HEK293 (cell line): ENCODE results near the gene AZIN2.

Experiments
- CTCF ChIA-PET: fragments of 350-600 bp; formaldehyde crosslinking; extraction: SDS; loops from one replicate; lab custom pipeline; 2021; ENCODE audit warnings: antibody characterized with exemption; lab: Yijun Ruan, JAX
- POLR2A ChIA-PET: fragments of 300-600 bp; formaldehyde crosslinking; extraction: SDS; loops from one replicate; lab custom pipeline; 2020; ENCODE audit warnings: antibody characterized with exemption, inconsistent platforms; lab: Yijun Ruan, JAX
- H3K27ac ChIP-seq: fragments of 200-500 bp; sonication (Bioruptor generic); 2 replicates; pipeline ENCODE4 v1.5.1; 2014; ENCODE audit warnings: low read depth, low read length, control low read depth, inconsistent platforms; ENCODE audit errors: extremely low read depth
- H3K36me3 ChIP-seq, 2 experiments: fragments of 200-500 bp in 1 of 2; sonication (Bioruptor generic) in 1 of 2; 1 replicate in 1 of 2; 2 replicates in 1 of 2; pipeline ENCODE4 v1.5.1; 2014 to 2017; ENCODE audit warnings: inconsistent platforms in 2 of 2, low read length in 2 of 2; ENCODE audit not compliant: control insufficient read depth in 2 of 2, insufficient read depth in 1 of 2
- H3K4me1 ChIP-seq: fragments of 200-500 bp; sonication (Bioruptor generic); 2 replicates; pipeline ENCODE4 v1.5.1; 2014; ENCODE audit warnings: mild to moderate bottlenecking, low read length, inconsistent platforms; ENCODE audit not compliant: control insufficient read depth, insufficient read depth
- H3K4me3 ChIP-seq: 2 replicates; pipeline ENCODE4 v1.5.1; 2011; ENCODE audit warnings: low read depth, mild to moderate bottlenecking, control low read depth, low read length, moderate library complexity
- H3K9me3 ChIP-seq: fragments of 200-500 bp; sonication (Bioruptor generic); 2 replicates; pipeline ENCODE4 v1.5.1; 2014; ENCODE audit warnings: low read depth, low read length, inconsistent platforms; ENCODE audit not compliant: control insufficient read depth, insufficient read depth
- KLF1 ChIP-seq: fragments of 450-650 bp; formaldehyde crosslinking; IDR thresholded peaks from 2 replicates; pipeline ENCODE4 v1.5.1; 2016; ENCODE audit warnings: missing biosample characterization, missing genetic modification characterization
- SALL2 ChIP-seq: fragments of 450-650 bp; formaldehyde crosslinking; IDR thresholded peaks from 2 replicates; pipeline ENCODE4 v1.5.0; 2017; ENCODE audit warnings: missing biosample characterization, mild to moderate bottlenecking, missing genetic modification characterization, borderline replicate concordance
- SETDB1 ChIP-seq: IDR thresholded peaks from one replicate; pipeline ENCODE4 v1.6.1; 2017; ENCODE audit warnings: mild to moderate bottlenecking, low read length, moderate library complexity, mixed read lengths; ENCODE audit not compliant: insufficient read length
- ZFP37 ChIP-seq: fragments of 450-650 bp; formaldehyde crosslinking; IDR thresholded peaks from 2 replicates; pipeline ENCODE4 v1.5.1; 2016; ENCODE audit warnings: missing biosample characterization, missing genetic modification characterization
- ZNF112 ChIP-seq: fragments of 450-650 bp; formaldehyde crosslinking; IDR thresholded peaks from 2 replicates; pipeline ENCODE4 v1.5.0; 2017; ENCODE audit warnings: missing biosample characterization, missing genetic modification characterization
- ZNF133 ChIP-seq: fragments of 450-650 bp; formaldehyde crosslinking; IDR thresholded peaks from 2 replicates; pipeline ENCODE4 v1.5.1; 2016; ENCODE audit warnings: missing biosample characterization, missing genetic modification characterization
- ZNF214 ChIP-seq: fragments of 450-650 bp; formaldehyde crosslinking; IDR thresholded peaks from 2 replicates; pipeline ENCODE4 v1.5.1; 2017; ENCODE audit warnings: missing biosample characterization, mild to moderate bottlenecking, missing genetic modification characterization, borderline replicate concordance
- ZNF292 ChIP-seq: fragments of 450-650 bp; formaldehyde crosslinking; IDR thresholded peaks from 2 replicates; pipeline ENCODE4 v1.5.1; 2016; ENCODE audit warnings: low read depth, missing biosample characterization, missing genetic modification characterization, borderline replicate concordance
- ZNF350 ChIP-seq: fragments of 450-650 bp; formaldehyde crosslinking; IDR thresholded peaks from 2 replicates; pipeline ENCODE4 v1.5.0; 2017; ENCODE audit warnings: missing biosample characterization, mild to moderate bottlenecking, missing genetic modification characterization
- ZNF423 ChIP-seq: fragments of 450-650 bp; formaldehyde crosslinking; IDR thresholded peaks from 2 replicates; pipeline ENCODE4 v1.5.1; 2016; ENCODE audit warnings: missing biosample characterization, missing genetic modification characterization
- ZNF433 ChIP-seq: fragments of 450-650 bp; formaldehyde crosslinking; IDR thresholded peaks from 2 replicates; pipeline ENCODE4 v1.5.1; 2016; ENCODE audit warnings: missing biosample characterization, missing genetic modification characterization, low read depth
- ZNF530 ChIP-seq: fragments of 450-650 bp; formaldehyde crosslinking; IDR thresholded peaks from 2 replicates; pipeline ENCODE4 v1.5.1; 2016; ENCODE audit warnings: low read depth, missing biosample characterization, missing genetic modification characterization
- ZNF555 ChIP-seq: fragments of 450-650 bp; formaldehyde crosslinking; conservative IDR thresholded peaks from 2 replicates; pipeline ENCODE4 v1.5.1; 2017; ENCODE audit warnings: missing biosample characterization, mild to moderate bottlenecking, missing genetic modification characterization, inconsistent platforms
- ZNF664 ChIP-seq: fragments of 450-650 bp; formaldehyde crosslinking; IDR thresholded peaks from 2 replicates; pipeline ENCODE4 v1.5.1; 2016; ENCODE audit warnings: missing biosample characterization, missing genetic modification characterization
- ZNF843 ChIP-seq: fragments of 450-650 bp; formaldehyde crosslinking; IDR thresholded peaks from 2 replicates; pipeline ENCODE4 v1.5.1; 2016; ENCODE audit warnings: missing biosample characterization, missing genetic modification characterization
- ZSCAN30 ChIP-seq: fragments of 450-650 bp; IDR thresholded peaks from 2 replicates; pipeline ENCODE4 v1.5.1; 2018; ENCODE audit warnings: missing biosample characterization, mild to moderate bottlenecking, missing genetic modification characterization, moderate library complexity
- TF ChIP-seq, protein P1 (sequence below): fragments of 450-650 bp; formaldehyde crosslinking; IDR thresholded peaks from 2 replicates; pipeline ENCODE4 v1.5.1; 2016; ENCODE audit warnings: missing biosample characterization, missing genetic modification characterization
- TF ChIP-seq, protein P2 (sequence below): fragments of 450-650 bp; formaldehyde crosslinking; IDR thresholded peaks from 2 replicates; pipeline ENCODE4 v1.5.1; 2016; ENCODE audit warnings: missing biosample characterization, missing genetic modification characterization, borderline replicate concordance
- TF ChIP-seq, protein P3 (sequence below): fragments of 450-650 bp; formaldehyde crosslinking; IDR thresholded peaks from 2 replicates; pipeline ENCODE4 v1.5.1; 2016; ENCODE audit warnings: missing biosample characterization, missing genetic modification characterization
- TF ChIP-seq, protein P4 (sequence below): fragments of 450-650 bp; formaldehyde crosslinking; IDR thresholded peaks from 2 replicates; pipeline ENCODE4 v1.5.1; 2016; ENCODE audit warnings: missing biosample characterization, missing genetic modification characterization

Gene AZIN2

DNA sequence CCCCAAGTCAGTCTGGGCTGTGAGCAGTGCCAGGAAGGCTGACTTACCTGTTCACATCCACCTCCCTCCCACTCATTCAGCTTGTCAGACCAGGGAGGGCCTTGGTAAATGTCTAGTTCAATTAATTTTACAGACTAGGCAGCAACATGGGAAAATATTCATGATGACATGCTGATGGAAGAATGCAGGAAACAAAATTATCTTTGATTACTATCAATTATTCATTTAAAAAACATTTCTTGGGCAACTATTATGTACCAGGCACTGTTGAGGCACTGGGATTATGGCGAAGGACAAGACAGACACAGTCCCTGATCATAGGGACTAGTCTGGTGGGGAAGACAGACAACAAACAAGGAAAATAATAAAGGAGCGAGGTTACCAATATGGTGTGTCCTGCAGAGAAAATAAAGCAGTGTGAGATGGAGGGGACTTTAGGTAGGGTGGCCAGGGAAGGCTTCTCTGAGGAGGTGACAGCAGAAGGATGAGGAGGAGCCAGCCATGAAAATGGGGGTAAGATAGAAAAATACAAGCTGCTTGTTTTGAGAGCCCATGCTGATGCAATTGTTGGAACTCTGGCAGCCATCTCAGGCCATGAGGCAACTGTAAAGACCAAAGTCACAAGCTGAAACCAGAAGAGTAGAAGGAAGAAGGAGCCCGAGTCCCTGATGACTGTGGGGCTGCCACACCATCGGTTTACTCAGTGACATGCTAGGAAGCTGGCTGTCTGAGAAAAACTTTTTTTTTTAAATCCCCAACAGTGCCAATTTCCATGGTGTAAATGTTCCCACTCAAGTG lies 86.9 kb downstream of the AZIN2 start:
- ChIA-PET POLR2A (no interaction called here), CTCF (interaction anchor here (0.7 to 0.8 kb wide), 2 partner anchors 20 to 236 kb away, joined by 3 to 4 read pairs; no protein-coding TSS in a partner anchor)
- H3K4me3 ChIP-seq = no peak overlapping the region
- no peaks in the 10 kb centered on the region for H3K36me3 ChIP-seq
- TF ChIP-seq ZNF433 (tag by site-specific recombination) = no peak
- TF ChIP-seq ZNF112 (tag by site-specific recombination) = peak; percentile 65
- no peak for TF ChIP-seq ZNF843 (tag by site-specific recombination)
- TF ChIP-seq, protein P1, sequence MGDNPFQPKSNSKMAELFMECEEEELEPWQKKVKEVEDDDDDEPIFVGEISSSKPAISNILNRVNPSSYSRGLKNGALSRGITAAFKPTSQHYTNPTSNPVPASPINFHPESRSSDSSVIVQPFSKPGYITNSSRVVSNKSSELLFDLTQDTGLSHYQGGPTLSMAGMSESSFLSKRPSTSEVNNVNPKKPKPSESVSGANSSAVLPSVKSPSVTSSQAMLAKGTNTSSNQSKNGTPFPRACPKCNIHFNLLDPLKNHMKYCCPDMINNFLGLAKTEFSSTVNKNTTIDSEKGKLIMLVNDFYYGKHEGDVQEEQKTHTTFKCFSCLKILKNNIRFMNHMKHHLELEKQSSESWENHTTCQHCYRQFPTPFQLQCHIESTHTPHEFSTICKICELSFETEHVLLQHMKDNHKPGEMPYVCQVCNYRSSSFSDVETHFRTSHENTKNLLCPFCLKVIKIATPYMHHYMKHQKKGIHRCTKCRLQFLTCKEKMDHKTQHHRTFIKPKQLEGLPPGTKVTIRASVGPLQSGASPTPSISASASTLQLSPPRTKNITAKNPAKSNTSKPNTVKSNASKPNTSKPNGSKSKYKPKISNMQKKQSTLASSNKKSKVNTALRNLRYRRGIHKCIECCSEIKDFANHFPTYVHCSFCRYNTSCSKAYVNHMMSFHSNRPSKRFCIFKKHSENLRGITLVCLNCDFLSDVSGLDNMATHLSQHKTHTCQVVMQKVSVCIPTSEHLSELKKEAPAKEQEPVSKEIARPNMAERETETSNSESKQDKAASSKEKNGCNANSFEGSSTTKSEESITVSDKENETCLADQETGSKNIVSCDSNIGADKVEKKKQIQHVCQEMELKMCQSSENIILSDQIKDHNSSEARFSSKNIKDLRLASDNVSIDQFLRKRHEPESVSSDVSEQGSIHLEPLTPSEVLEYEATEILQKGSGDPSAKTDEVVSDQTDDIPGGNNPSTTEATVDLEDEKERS (tag by site-specific recombination) = 0 out of 2 replicates have a peak, but pooled peaks have one; percentile 17
- peak; percentile 27; the same call in 1 of the 2 replicates for TF ChIP-seq ZNF664 (tag by site-specific recombination)
- TF ChIP-seq KLF1 = no peak
- TF ChIP-seq ZNF555 (tag by site-specific recombination) = no peak
- TF ChIP-seq ZNF530 (tag by site-specific recombination) = no peak
- TF ChIP-seq ZNF133 = no peak
- peak; percentile 58 for TF ChIP-seq SETDB1
- no peaks in the 10 kb centered on the region; the same call in 1 of the 2 replicates for H3K9me3 ChIP-seq
- no peaks in the 10 kb centered on the region for H3K4me1 ChIP-seq
- H3K27ac ChIP-seq = no peak overlapping the region

DNA sequence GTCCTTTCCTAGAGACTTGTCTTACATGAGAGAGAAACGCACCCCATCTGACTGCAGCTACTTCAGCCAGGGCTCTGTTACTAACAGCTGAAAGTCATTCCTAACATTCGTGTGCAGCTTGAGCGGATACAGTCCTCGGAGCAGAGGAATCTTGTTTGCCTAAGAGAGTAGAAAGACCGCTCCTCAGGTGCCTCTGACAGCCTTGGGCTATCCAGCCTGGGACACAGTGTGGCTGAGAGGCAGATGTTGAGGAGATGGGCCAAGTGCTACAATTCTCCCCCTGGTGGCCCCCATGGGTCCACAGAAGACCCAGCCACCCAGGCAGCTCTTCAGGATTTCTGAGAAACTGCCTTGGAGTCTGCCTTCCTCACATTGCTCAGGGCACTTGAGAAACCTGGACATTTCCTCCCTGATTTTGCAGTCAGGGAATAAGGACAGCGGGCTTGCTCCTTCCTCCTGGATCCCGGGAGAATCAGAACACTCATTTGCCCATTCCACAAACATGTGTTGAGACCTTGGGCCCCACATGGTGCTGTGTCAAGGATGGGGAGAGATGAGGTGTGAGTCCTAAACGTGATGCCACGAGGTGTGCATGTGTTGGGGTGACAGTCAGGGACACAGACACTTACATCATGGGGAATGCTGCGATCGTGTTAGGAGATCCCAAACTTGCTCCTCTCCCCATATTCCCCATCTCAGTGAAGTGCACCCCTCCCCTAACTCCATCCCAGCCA lies 87.8 kb downstream of the AZIN2 start:
- H3K4me1 ChIP-seq = no peaks in the 10 kb centered on the region
- CTCF ChIA-PET = interaction anchor here (0.7 kb wide), 1 partner anchor 21 kb away, joined by 3 read pairs; no protein-coding TSS in a partner anchor
- no peaks in the 10 kb centered on the region; the same call in 1 of the 2 replicates for H3K9me3 ChIP-seq
- H3K4me3 ChIP-seq = no peak overlapping the region
- POLR2A ChIA-PET = no interaction called here
- H3K36me3 ChIP-seq = no peaks in the 10 kb centered on the region
- no peak overlapping the region for H3K27ac ChIP-seq
- no peak for TF ChIP-seq SALL2 (tag by site-specific recombination)
- TF ChIP-seq ZFP37 = no peak
- TF ChIP-seq, protein P2, sequence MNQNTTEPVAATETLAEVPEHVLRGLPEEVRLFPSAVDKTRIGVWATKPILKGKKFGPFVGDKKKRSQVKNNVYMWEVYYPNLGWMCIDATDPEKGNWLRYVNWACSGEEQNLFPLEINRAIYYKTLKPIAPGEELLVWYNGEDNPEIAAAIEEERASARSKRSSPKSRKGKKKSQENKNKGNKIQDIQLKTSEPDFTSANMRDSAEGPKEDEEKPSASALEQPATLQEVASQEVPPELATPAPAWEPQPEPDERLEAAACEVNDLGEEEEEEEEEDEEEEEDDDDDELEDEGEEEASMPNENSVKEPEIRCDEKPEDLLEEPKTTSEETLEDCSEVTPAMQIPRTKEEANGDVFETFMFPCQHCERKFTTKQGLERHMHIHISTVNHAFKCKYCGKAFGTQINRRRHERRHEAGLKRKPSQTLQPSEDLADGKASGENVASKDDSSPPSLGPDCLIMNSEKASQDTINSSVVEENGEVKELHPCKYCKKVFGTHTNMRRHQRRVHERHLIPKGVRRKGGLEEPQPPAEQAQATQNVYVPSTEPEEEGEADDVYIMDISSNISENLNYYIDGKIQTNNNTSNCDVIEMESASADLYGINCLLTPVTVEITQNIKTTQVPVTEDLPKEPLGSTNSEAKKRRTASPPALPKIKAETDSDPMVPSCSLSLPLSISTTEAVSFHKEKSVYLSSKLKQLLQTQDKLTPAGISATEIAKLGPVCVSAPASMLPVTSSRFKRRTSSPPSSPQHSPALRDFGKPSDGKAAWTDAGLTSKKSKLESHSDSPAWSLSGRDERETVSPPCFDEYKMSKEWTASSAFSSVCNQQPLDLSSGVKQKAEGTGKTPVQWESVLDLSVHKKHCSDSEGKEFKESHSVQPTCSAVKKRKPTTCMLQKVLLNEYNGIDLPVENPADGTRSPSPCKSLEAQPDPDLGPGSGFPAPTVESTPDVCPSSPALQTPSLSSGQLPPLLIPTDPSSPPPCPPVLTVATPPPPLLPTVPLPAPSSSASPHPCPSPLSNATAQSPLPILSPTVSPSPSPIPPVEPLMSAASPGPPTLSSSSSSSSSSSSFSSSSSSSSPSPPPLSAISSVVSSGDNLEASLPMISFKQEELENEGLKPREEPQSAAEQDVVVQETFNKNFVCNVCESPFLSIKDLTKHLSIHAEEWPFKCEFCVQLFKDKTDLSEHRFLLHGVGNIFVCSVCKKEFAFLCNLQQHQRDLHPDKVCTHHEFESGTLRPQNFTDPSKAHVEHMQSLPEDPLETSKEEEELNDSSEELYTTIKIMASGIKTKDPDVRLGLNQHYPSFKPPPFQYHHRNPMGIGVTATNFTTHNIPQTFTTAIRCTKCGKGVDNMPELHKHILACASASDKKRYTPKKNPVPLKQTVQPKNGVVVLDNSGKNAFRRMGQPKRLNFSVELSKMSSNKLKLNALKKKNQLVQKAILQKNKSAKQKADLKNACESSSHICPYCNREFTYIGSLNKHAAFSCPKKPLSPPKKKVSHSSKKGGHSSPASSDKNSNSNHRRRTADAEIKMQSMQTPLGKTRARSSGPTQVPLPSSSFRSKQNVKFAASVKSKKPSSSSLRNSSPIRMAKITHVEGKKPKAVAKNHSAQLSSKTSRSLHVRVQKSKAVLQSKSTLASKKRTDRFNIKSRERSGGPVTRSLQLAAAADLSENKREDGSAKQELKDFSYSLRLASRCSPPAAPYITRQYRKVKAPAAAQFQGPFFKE (tag by site-specific recombination) = no peak
- TF ChIP-seq ZNF292 (tag by site-specific recombination) = no peak
- TF ChIP-seq ZNF350 (tag by site-specific recombination) = no peak
- TF ChIP-seq, protein P3, sequence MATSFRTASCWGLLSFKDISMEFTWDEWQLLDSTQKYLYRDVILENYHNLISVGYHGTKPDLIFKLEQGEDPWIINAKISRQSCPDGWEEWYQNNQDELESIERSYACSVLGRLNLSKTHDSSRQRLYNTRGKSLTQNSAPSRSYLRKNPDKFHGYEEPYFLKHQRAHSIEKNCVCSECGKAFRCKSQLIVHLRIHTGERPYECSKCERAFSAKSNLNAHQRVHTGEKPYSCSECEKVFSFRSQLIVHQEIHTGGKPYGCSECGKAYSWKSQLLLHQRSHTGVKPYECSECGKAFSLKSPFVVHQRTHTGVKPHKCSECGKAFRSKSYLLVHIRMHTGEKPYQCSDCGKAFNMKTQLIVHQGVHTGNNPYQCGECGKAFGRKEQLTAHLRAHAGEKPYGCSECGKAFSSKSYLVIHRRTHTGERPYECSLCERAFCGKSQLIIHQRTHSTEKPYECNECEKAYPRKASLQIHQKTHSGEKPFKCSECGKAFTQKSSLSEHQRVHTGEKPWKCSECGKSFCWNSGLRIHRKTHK = no peak
- TF ChIP-seq ZNF214 (tag by site-specific recombination) = no peak
- TF ChIP-seq ZNF423 (tag by site-specific recombination) = no peak
- TF ChIP-seq, protein P4, sequence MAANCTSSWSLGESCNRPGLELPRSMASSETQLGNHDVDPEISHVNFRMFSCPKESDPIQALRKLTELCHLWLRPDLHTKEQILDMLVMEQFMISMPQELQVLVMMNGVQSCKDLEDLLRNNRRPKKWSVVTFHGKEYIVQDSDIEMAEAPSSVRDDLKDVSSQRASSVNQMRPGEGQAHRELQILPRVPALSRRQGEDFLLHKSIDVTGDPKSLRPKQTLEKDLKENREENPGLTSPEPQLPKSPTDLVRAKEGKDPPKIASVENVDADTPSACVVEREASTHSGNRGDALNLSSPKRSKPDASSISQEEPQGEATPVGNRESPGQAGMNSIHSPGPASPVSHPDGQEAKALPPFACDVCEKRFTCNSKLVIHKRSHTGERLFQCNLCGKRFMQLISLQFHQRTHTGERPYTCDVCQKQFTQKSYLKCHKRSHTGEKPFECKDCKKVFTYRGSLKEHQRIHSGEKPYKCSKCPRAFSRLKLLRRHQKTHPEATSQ (tag by site-specific recombination) = no peak
- no peak for TF ChIP-seq ZSCAN30
